NCI-H1417 (cell line): ENCODE measurements around the gene KLHL22.
"Not testable (repeated sequence)": the region's sequence is repeated elsewhere in the genome, so short reads cannot be mapped to it uniquely, and the experiment has no call there.

ENCODE experiments used
- DNase-seq, 3 experiments: peaks; one replicate each; lab custom pipeline; 2025; lab: John Stamatoyannopoulos, UW

KLHL22 gene

DNA sequence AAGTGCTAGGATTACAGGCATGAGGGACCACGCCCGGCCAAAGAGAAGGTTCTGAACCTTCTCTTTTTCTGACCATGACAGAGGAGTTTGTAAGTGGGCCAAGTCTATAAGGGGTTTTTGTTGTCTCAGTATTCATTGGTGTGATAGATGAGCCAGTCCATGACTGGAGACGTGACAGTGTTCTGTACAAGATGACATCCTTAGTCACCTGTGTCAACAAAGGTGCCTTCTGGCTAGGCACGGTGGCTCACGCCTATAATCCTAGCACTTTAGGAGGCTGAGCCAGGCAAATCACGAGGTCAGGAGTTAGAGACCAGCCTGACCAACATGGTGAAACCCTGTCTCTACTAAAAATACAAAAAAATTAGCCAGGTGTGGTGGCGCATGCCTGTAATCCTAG, 4.2 kb upstream of the KLHL22 start:
- no peak for DNase-seq

DNA sequence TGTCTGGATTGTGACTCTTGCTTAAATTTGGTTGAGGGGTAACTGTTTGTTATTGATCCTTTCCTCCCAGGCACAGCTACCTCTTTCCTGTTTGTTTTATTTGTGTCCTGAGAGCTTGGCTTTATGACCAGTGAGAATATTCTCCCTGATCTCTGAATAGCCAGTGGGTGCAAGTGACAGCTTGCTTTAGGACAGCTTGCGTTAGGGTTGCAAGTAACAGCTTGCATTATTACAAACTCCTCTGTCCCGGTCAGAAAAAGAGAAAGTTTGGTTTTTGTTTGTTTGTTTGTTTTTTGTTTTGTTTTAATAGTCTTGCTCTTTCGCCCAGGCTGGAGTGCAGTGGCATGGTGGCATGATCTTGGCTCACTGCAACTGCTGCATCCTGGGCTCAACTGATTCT, 3.3 kb upstream of the KLHL22 start:
- no peak for DNase-seq

DNA sequence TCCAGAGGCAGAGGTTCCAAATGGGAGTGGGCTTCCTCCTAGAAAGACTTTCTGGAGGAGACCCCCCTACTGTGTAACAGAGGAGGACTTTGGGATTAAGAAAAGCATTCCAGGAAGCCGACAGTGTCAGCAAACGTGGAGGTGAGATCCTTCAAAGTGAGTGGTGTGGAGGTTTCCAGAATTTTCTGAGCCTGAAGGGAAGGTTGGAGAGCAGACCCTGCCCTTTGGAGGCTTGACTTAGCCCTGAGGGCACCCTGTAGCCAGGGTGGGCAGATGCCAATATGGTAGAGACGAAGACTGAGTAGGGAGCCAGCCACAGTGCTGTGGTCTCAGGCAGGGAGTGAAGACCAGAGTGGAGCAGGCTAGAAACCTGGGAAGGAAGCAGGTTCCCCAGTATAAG, 1.8 kb upstream of the KLHL22 start:
- no peak for DNase-seq

DNA sequence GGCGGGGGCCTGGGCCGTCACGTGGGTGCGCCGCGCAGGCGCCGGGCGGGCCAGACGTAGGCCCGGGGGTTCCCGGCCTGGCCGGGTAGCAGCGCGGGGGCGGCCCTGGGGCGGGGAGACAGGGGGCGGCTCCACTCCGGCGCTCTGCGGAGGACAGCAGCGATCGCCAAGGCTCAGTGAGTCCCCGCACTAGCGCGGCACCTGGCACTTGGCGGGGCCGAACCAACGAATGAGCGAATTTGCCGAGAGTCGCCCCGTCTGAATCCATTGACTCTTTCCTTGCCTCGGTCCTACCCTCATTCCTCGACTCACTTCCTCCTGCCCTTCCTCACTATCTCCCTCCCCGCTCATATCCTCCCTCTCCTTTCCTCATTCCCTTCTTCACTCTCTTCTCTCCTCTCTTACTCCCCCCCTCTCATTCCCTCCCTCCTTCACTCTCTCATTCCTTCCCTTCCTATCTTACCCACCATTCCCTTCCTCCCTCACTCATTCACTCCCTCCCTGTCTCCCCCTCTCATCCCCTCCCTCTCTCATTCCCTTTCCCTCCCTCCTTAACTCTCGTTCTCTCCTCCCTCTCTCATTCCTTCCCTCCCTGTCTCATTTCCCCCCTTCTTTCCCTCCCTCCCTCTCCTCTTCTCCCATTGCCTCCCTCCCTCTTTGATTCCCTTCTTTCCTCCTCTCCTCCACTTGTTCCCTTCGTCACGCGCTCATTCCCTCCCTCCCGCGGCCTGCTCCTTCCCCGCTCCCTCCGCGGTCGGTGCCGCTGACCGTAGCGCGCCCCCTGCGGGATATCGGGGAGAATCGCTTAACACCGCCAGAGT, 476 bp upstream of the KLHL22 start:
- DNase-seq = peak; percentile 77 to 89 (median 86)

DNA sequence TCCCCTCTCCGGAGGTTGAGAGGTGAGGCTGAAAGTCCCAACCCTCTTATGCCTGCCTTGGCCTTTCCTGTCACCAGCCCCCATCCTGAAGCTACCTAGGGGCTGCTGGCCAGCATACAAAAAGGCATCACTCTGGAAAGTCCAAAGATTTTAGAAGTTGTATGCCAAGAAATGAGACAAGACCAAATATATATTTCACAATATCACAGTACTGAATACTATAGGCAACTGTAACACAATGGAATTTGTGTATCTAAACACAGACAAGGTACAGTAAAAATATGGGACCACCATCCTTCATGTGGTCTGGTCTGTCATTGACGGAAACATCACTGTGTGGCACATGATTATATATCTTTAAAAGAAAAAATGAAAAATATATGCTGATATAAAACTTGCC, 4.2 kb downstream of the KLHL22 start:
- no peak for DNase-seq

DNA sequence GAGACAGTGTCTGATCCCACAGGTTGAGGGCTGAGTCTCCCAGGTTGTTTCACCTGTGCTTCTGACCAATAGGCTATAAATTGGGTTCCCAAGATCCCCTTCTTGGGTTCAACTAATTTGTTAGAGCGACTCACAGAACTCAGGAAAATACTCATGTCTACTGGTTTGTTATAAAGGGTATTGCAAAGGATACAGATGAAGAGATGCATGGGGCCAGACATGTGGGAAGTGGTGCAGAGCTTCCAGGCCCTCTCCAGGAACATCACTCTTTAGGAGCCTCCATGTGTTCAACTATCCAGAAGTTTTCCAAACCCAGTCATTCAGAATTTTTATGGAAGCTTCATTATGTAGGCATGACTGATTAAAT, 4.7 kb downstream of the KLHL22 start:
- DNase-seq = no peak

DNA sequence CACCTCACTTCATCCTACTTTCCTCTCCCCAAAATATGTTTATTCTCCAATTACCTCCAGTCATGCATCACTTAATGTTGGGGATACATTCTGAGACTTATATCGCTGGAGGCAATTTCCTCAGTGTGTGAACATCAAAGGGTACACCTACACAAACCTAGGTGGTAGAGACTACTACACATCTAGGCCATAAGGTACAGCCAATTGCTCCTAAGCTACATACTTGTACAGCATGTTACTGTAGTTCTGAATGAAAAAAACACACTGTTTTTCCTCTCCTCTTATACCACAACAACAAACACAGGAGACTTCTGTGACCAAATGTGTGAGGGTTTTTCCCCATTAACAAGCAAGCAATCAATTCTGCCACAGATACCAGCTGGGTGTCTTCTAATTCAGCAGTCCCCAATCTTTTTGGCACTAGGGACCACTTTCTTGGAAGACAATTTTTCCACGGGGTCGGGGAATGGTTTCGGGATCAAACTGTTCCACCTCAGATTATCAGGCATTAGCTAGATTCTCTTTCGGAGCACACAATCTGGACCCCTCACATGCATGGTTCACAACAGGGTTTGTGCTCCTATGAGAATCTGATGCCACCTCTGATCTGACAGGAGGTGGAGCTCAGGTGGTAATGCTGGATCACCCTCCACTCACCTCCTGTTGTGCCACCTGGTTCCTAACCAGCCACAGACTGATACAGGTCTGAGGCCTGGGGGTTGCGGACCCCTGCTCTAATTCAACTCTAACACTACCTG, 5.2 kb downstream of the KLHL22 start:
- no peak for DNase-seq

DNA sequence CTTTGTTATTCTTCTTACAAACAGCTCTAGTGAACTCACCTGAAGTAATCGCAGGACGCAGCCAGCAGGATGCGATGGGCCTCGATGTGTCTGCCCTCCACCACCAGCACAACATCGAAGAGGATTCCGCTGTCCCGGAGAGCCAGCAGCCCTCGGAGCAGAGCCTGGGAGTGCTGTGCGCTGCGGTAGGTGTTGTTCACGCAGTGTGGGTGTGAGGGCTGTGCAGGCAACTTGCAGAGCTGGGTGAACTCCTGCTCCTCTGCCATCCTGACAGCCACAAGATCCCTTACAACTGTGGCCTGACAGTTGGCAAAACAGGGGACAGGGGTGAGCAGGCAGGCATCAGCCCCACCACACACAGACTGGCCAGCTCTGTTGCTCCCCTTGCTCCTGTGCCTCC, 6.6 kb downstream of the KLHL22 start:
- no peak for DNase-seq

DNA sequence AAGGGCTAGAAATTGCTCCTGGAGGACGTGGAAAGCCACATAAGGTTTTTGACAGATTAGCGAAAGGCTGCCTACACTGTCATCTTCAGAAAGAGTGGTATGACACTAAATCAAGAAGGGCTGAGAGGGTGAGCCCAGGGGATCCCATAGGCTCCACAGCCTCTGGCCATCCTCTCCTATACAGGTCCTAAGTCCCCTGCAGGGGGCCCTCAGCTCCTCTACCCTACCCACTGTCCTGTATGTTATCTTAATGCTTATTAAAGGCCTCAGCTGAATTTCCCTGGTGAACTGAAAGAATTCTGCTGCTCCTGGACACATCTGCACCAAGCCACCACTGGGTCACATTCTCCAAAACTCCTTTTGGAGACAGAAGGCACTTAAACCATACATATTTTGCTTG, 7.9 kb downstream of the KLHL22 start:
- no peak for DNase-seq

DNA sequence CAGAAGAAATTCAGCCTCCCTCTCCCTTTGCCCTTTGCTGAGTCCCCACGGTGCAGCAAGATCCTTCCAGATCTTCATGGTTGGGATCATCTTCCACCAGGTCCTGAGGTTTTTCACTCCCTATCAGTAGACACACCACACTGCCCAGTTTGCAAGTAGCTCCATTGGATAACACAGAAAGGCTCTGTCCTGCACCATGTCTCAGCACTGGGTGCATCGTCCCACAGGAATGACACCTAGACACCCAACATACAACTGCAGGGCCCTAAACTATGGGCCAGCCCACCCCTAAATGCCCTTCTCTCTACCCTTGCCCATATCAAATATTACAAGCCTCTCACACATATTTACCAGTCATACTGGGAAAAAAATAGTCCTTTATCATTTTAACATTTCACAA, 9.4 kb downstream of the KLHL22 start:
- DNase-seq = no peak

DNA sequence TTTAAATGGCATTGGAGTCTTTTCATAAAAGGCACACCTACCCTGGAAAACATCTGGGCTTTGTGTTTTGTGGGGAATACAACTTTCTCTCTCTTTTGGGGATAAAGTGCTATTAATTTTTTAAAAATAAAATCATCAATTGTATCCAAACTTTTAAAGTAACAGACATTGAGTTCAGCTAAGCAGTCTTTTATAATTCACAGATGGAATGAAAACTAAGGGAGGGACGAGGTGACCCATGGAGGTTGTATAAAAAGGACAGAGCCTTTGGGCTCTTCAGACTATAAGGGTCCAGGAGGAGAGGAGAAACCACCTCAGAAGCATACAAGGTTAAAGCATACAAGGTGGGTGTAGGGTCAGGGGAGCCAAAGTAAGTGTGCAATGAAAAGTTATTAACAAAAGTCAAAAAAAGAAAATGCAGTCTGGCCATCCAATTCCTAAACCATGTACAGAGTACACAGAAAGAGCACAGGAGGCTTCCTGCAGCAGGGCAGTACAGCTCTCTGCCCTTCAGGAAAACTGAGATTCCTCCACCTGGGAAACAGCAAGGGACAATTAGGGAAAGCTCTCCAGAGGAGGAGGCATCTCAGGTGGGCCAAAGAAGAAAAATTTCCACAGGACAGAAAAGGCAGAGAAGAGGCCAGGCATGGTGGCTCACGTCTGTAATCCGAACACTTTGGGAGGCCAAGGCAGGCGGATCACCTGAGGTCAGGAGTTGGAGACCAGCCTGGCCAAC, 10.5 kb downstream of the KLHL22 start:
- no peak for DNase-seq

DNA sequence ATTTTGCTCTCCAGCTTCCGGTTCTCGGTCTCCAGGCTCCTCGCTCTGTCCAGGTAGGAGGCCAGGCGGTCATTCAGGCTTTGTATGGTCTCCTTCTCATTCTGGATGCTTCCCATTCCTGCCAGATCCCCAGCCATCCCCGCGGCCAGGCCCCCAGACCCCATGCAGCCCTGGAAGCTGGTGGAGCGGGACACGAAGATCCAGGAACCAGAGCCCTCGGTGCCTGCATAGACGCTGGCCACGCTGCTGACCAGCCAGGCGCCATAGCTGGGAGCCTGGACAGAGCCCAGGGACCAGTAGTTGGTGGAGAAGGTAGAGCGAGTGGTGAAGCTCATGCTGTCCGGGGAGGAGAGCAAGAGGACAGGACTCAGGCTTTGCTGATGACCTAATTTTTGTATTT, 11.8 kb downstream of the KLHL22 start:
- no peak for DNase-seq

DNA sequence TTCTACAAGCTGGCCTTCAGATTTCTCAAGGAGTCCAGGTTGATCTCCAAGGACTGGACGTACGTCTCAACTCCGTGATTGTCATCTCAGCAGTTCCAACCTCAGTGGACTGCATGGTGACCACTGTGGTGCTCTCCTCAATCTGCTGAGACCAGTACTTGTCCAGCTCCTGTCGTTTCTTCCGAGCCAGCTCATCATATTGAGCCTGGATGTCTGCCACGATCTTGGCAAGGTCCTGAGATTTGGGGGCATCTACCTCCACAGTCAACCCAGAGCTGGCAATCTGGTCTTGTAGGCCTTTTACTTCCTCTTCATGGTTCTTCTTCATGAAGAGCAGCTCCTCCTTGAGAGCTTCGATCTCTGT, 12.5 kb downstream of the KLHL22 start:
- DNase-seq = not testable (repeated sequence)

DNA sequence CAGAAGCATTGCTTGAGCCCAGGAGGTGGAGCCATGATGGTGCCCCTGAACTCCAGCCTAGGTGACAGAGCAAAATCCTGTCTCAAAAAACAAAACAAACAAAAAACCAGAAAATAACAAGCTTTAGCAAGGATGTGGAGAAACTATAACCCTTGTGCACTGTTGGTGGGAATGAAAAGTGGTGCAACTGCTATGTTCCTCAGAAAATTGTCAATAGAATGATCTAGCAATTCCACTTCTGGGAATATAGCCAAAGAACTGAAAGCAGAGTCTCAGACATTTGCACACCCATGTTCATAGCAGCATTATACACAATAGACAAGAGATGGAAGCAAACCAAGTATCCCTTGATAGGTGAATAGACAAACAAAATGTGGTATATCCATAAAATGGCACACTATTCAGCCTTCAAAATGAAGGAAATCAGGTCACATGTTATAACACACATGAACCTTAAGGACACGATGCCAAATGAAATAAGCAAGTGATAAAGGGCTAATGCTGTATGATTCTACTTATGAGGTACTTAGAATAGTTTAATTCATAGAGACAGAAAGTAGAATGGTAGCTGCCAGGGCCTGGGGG, 15.9 kb downstream of the KLHL22 start:
- no peak for DNase-seq

DNA sequence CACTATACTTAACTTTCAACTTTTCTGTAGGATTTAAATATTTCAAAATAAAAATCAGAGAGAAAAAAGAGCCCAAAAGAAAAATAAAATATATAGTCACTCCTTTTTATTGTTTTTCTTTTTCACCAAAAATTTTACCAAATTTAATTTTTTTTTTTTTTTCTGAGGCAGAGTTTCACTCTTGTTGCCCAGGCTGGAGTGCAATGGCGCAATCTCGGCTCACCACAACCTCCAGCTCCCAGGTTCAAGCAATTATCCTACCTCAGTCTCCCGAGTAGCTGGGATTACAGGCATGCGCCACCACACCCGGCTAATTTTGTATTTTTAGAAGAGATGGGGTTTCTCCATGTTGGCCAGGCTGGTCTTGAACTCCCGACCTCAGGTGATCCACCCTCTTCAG, 17.5 kb downstream of the KLHL22 start:
- DNase-seq = not testable (repeated sequence)

DNA sequence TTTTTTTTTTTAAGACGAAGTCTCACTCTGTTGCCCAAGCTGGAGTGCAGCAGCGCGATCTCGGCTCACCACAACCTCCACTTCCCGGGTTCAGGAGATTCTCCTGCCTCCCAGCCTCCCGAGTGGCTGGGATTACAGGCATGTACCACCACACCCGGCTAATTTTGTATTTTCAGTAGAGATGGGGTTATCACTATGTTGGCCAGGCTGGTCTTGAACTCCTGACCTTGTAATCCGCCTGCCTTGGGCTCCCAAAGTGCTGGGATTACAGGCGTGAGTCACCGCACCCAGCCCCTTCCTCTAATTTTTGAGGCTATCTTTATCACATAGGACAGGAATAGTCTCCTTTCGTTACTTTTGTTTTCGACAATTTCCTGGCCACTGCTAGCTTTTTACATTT, 20.0 kb downstream of the KLHL22 start:
- DNase-seq = not testable (repeated sequence)

DNA sequence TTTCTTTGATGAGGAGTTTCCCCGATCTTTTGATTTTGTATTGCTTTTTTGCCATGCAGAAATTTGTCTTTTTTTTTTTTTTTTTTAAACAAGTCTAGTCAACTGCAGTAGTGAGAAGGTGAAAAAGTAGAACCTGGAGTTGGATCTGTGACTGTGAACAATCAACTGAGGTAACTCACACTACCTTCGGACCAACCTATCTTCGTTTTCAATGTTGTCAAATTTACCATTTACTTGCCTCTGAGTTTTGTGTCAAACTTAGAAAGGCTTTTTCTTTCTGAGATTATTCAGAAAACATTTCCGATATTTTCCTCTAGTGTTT, 20.5 kb downstream of the KLHL22 start:
- DNase-seq = no peak

DNA sequence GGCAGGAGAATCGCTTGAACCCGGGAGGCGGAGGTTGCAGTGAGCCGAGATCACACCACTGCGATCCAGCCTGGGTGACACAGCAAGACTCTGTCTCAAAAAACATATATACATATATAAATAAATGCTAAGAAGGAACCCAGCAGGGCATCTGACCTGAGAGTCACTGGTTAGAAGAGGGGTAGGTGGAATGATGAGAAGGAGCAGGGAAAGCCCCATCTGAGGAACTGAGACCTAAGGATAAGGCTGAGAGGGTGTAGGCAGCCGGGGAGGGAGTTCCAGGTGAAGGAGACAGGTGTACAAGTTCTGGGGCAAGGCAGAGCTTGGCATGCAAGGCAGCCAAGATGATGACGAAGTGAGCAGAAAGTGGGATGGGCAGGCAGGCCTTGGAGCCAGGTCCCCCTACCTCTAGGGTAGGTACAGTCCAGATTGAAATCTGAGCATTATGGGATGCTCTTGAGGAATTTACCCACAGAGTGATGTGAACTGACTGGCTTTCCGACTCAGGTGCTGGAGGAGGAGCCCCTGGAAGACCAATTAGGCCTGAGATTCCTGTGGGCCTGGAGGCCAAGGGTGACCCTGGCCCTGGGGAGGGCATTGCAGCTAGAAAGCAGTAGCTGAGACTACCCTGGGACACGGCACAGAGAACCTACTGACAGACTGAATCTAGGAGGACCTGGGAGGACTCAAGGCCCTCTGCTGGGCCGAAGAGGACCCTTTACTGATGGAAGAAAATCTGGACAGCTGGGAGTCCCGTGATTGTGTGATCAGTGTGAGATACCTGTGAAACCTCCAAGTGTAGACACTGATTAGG, 22.8 kb downstream of the KLHL22 start:
- no peak for DNase-seq

DNA sequence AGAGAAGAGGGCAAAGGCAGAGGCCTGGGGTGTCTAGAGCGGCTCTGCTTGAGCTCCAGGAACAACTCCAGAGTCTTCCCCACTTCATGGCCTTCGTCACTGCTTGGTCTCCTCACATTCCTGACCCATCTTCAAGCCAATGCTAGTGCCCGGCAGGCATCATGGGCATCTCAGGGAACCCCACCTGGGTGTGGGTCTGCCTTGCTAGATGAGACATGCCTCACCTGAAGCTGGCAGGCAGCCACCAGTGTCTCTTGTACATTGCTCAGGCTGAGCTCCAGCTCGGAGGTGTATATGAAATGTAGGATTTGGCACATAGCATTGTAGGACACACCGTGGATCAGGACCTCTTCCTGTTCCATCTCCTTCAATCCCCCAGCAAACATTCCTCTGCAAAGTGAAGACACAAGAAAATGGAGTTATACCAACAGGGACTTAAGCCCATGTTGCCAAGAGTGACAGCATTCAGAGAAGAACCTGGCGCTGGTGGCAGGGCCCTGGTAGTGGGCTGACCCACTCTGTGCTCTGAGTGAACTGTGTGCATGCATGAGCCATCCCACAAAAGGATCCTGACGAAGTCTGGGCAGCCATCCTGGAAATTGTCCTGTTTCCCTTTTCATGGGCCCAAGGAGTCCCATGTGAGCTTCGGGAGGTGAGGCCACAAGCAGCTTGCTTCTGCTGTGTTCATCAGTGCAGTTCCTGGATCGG, 24.3 kb downstream of the KLHL22 start:
- DNase-seq = no peak

DNA sequence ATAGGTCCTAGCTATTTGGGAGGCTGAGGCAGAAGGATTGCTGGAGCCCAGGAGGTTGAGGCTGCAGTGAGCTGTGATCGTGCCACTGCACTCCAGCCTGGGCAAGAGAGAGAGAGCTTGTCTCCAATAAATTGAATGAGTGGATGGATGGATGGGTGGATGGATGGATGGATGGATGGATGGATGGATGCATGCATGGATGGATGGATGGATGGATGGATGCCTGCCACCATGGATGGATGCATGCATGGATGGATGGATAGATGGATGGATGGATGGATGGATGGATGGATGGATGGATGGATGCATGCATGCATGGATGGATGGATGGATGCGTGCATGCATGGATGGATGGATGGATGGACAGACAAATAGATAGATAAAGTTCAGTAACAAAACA, 25.1 kb downstream of the KLHL22 start:
- not testable (repeated sequence) for DNase-seq
